ENCODE results near the gene MACC1. TPM values are rescaled to one million over a fixed set of nuclear protein-coding genes. Genes with fewer than 3 reads are reported as not detected.

The MACC1 gene
- polyA plus RNA-seq, 1 of the 3 experiments (the other 2 are of a cell fraction) = not detected

DNA sequence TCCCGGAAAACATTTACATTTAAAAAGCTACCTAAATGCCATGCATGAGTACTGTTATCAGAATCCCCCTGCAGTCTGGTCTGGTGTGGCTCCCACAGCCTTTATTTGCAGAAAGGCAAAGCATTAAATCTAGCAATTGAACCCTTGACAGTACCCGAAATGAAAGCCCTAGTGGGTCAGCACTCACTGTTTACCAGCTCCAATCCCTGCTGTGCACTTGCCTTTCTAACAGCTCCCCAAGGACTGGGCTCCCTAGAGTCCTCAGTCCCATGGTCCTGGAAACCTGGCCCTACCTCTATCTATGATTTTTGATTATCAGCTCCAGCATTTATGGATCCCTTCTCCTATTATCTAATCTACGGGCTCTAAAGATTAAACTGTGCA, 1.9 kb upstream of the MACC1 start (continued):
- TF ChIP-seq, protein P1, sequence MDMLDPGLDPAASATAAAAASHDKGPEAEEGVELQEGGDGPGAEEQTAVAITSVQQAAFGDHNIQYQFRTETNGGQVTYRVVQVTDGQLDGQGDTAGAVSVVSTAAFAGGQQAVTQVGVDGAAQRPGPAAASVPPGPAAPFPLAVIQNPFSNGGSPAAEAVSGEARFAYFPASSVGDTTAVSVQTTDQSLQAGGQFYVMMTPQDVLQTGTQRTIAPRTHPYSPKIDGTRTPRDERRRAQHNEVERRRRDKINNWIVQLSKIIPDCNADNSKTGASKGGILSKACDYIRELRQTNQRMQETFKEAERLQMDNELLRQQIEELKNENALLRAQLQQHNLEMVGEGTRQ (IDR thresholded peaks at IDR 0.05; ENCODE audit: borderline replicate concordance, low read depth, low read length) = no peak

DNA sequence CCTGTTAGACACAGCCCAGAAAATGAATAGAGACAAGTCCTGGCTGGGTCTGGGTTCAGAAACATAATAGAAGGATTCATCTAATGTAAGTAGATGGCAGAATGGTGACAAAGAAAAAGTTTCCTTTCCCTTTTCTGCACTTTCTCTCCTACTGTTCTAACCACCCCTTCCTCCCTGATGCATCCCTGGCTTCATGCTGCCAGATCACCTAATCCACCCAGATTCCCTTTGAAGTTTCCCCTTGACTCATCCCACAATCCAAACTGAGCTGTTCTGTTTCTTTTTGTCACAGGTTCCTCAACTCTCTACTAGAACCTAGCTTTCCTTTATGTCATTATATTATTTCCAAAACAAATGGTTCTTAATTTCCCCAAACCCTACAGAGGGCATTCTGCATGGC, 1.1 kb upstream of the MACC1 start:
- H3K27ac ChIP-seq (ENCODE audit: low read depth in 2 of 2, low read length in 1 of 2) = no peak overlapping the region
- no peaks in the 10 kb centered on the region for H3K9me3 ChIP-seq
- H2AFZ ChIP-seq (ENCODE audit: low read depth) = no peak overlapping the region
- TF ChIP-seq SMC3 (IDR thresholded peaks at IDR 0.05; ENCODE audit: low read depth, low read length) (no peak), RFX5 (IDR thresholded peaks at IDR 0.05; ENCODE audit: low read length) (no peak), FOXM1 (IDR thresholded peaks at IDR 0.05; ENCODE audit: low read depth) (no peak), EZH2phosphoT487 (IDR thresholded peaks at IDR 0.05; ENCODE audit: borderline replicate concordance, low read depth) (no peak), TCF12 (IDR thresholded peaks at IDR 0.05) (no peak), TAF1 (IDR thresholded peaks at IDR 0.05; ENCODE audit: borderline replicate concordance, low read depth, low read length) (no peak)
- ChIA-PET POLR2A (no interaction called here), CTCF (interaction anchor here (0.8 to 1.5 kb wide), 2 partner anchors 105 to 380 kb away, joined by 3 to 4 read pairs; no protein-coding TSS in a partner anchor)
- H3K4me3 ChIP-seq (ENCODE audit: low read depth in 2 of 2, low read length in 1 of 2) = no peak overlapping the region
- H3F3A ChIP-seq (replicated peaks; ENCODE audit: insufficient read depth) = no peaks in the 10 kb centered on the region
- no peaks in the 10 kb centered on the region for H4K20me1 ChIP-seq (ENCODE audit: insufficient read depth)
- H3K9ac ChIP-seq = no peak overlapping the region
- H3K79me2 ChIP-seq (ENCODE audit: insufficient read depth) = no peaks in the 10 kb centered on the region
- no peaks in the 10 kb centered on the region for H3K36me3 ChIP-seq (replicated peaks in 1 of 2; ENCODE audit: control insufficient read depth in 1 of 2, insufficient read depth in 2 of 2, low read length in 1 of 2)
- H3K9me2 ChIP-seq = no peaks in the 10 kb centered on the region
- no peak overlapping the region for H3K4me2 ChIP-seq
- no peaks in the 10 kb centered on the region for H3K27me3 ChIP-seq (ENCODE audit: insufficient read depth)
- 0 out of 4 replicates have a peak, but pooled peaks cover 0 to 4% of the 10 kb centered on the region in 2 experiments for H3K4me1 ChIP-seq (ENCODE audit: control insufficient read depth in 1 of 2, insufficient read depth in 2 of 2, low read depth in 1 of 2, low read length in 1 of 2)
- no peak for DNase-seq

DNA sequence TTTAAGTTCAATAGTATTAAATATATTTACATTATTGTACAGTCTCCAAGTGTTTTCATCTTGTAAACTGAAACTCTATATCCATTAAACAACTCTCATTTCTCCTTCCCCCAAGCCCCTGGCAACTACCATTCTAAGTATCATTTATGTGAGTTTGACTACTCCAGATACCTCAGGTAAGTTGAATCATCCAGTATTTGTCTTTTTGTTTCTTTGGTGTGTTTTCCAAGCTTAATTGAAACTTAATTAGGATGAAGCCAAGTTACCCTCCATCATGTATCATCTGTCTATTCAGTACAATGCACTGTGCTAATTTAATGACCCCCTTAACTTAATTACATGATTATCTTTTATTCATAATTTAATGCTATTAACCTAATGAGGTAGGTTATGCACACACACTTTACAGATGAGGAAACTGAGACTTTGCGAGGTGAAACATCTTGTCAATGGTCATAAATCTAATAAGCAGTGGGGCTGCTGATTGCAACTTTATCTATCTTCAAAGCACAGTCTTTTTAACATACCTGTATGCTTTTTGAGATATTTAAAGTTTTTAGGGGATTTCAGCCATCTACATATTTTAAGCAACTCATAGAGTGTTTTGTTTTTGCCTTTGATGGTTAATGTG, 663 bp downstream of the MACC1 start:
- Histone ChIP-seq H3K27me3 (ENCODE audit: insufficient read depth) (no peaks in the 10 kb centered on the region), H3K9me3 (no peaks in the 10 kb centered on the region), H3K27ac (ENCODE audit: low read depth in 2 of 2, low read length in 1 of 2) (no peak overlapping the region), H3F3A (replicated peaks; ENCODE audit: insufficient read depth) (no peaks in the 10 kb centered on the region), H3K9me2 (no peaks in the 10 kb centered on the region), H3K4me1 (ENCODE audit: control insufficient read depth in 1 of 2, insufficient read depth in 2 of 2, low read depth in 1 of 2, low read length in 1 of 2) (peaks cover 0 to 4% of the 10 kb centered on the region in 2 experiments; a peak in 1 of 4 replicates), H3K36me3 (replicated peaks in 1 of 2; ENCODE audit: control insufficient read depth in 1 of 2, insufficient read depth in 2 of 2, low read length in 1 of 2) (no peaks in the 10 kb centered on the region), H2AFZ (ENCODE audit: low read depth) (no peak overlapping the region), H4K20me1 (ENCODE audit: insufficient read depth) (no peaks in the 10 kb centered on the region), H3K9ac (no peak overlapping the region), H3K79me2 (ENCODE audit: insufficient read depth) (no peaks in the 10 kb centered on the region), H3K4me3 (ENCODE audit: low read depth in 2 of 2, low read length in 1 of 2) (no peak overlapping the region), H3K4me2 (no peak overlapping the region)
- TF ChIP-seq, protein P2, sequence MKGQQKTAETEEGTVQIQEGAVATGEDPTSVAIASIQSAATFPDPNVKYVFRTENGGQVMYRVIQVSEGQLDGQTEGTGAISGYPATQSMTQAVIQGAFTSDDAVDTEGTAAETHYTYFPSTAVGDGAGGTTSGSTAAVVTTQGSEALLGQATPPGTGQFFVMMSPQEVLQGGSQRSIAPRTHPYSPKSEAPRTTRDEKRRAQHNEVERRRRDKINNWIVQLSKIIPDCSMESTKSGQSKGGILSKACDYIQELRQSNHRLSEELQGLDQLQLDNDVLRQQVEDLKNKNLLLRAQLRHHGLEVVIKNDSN (IDR thresholded peaks at IDR 0.05; ENCODE audit: borderline replicate concordance, low read depth) = no peak
- no peak for TF ChIP-seq TAF1 (IDR thresholded peaks at IDR 0.05; ENCODE audit: borderline replicate concordance, low read depth, low read length)
- WGBS (ENCODE audit: low lambda C conversion rate) = 56% methylated on average over 1 of the region's 1 CpG
- POLR2A ChIA-PET = no interaction called here
- CTCF ChIA-PET = interaction anchor here (1.1 to 1.5 kb wide), 2 partner anchors 13 to 382 kb away, joined by 4 read pairs; no protein-coding TSS in a partner anchor
- DNase-seq = no peak
